K562 (cell line): Measurements from ENCODE around the gene BMI1. TPM values are rescaled to one million over a fixed set of nuclear protein-coding genes. Genes with fewer than 3 reads are reported as not detected.

ENCODE experiments used
- ASH1L ChIP-seq: fragments of 450-650 bp; IDR thresholded peaks from 2 replicates; pipeline ENCODE4 v1.6.1; 2018; ENCODE audit warnings: borderline replicate concordance, mild to moderate bottlenecking, low read depth; ENCODE audit not compliant: partially characterized antibody
- CBFA2T3 ChIP-seq: fragments of 450-650 bp; IDR thresholded peaks from 2 replicates; pipeline ENCODE4 v1.6.1; 2017
- CEBPB ChIP-seq: fragments of 450-650 bp; IDR thresholded peaks from 2 replicates; pipeline ENCODE4 v1.6.1; 2016; ENCODE audit warnings: missing genetic modification characterization, missing compliant biosample characterization
- CHCHD3 ChIP-seq: fragments of 250-450 bp; sonication (Bioruptor Pico); IDR thresholded peaks from 2 replicates; pipeline ENCODE4 v2.1.2; 2022; ENCODE audit warnings: mild to moderate bottlenecking
- ELF2 ChIP-seq: fragments of 250-450 bp; sonication (Bioruptor Pico); IDR thresholded peaks from 2 replicates; pipeline ENCODE4 v1.5.0; 2021; ENCODE audit warnings: mild to moderate bottlenecking
- GTF2E2 ChIP-seq: fragments of 200-800 bp; sonication (Bioruptor generic); IDR thresholded peaks from 2 replicates; pipeline ENCODE4 v1.6.1; 2016; ENCODE audit warnings: missing genetic modification characterization, missing compliant biosample characterization
- HLTF ChIP-seq: fragments of 450-650 bp; IDR thresholded peaks from 2 replicates; pipeline ENCODE4 v1.6.1; 2016
- HMG20B ChIP-seq: fragments of 250-450 bp; sonication (Bioruptor Pico); IDR thresholded peaks from 2 replicates; pipeline ENCODE4 v1.5.0; 2021; ENCODE audit warnings: mild to moderate bottlenecking
- JUNB ChIP-seq: fragments of 450-650 bp; formaldehyde crosslinking; conservative IDR thresholded peaks from 2 replicates; pipeline ENCODE4 v1.4.0; 2020; ENCODE audit warnings: mild to moderate bottlenecking
- MAFK ChIP-seq: IDR thresholded peaks from 2 replicates; pipeline ENCODE4 v1.6.1; 2011; ENCODE audit warnings: low read length, improper control_type of control experiment
- NFATC3 ChIP-seq: fragments of 450-650 bp; IDR thresholded peaks from 2 replicates; pipeline ENCODE4 v1.6.1; 2017; ENCODE audit warnings: mild to moderate bottlenecking
- NFE2 ChIP-seq: IDR thresholded peaks from 2 replicates; pipeline ENCODE4 v1.6.1; 2014; ENCODE audit warnings: antibody characterized with exemption, low read depth
- NONO ChIP-seq, 2 experiments: fragments of 200-400 bp in 1 of 2; fragments of 450-650 bp in 1 of 2; formaldehyde crosslinking in 1 of 2; IDR thresholded peaks; 2 replicates each; pipeline ENCODE4 v1.6.1; 2017; ENCODE audit warnings: low read depth in 2 of 2, mild to moderate bottlenecking in 2 of 2, moderate library complexity in 2 of 2, low read length in 1 of 2
- POLR2AphosphoS5 ChIP-seq: IDR thresholded peaks from 2 replicates; pipeline ENCODE4 v1.6.1; 2011; ENCODE audit warnings: mild to moderate bottlenecking, low read depth, low read length, moderate library complexity; ENCODE audit not compliant: control insufficient read depth, insufficient read depth
- POLR2G ChIP-seq: fragments of 200-400 bp; formaldehyde crosslinking; IDR thresholded peaks from 2 replicates; pipeline ENCODE4 v1.6.1; 2017; ENCODE audit warnings: low read depth, mild to moderate bottlenecking, antibody characterized with exemption, low read length, moderate library complexity
- PREB ChIP-seq: sonication (generic); formaldehyde crosslinking; IDR thresholded peaks from 2 replicates; pipeline ENCODE4 v1.8.1; 2023; ENCODE audit warnings: mild to moderate bottlenecking, missing genetic modification reagents
- RBM14 ChIP-seq: fragments of 200-400 bp; formaldehyde crosslinking; IDR thresholded peaks from 2 replicates; pipeline ENCODE4 v1.6.1; 2018; ENCODE audit warnings: low read depth, mild to moderate bottlenecking, low read length, moderate library complexity, borderline replicate concordance; ENCODE audit not compliant: insufficient read depth
- SRSF9 ChIP-seq: fragments of 200-400 bp; formaldehyde crosslinking; IDR thresholded peaks from 2 replicates; pipeline ENCODE4 v1.6.1; 2017; ENCODE audit warnings: low read depth, low read length, borderline replicate concordance
- SUPT5H ChIP-seq: fragments of 450-650 bp; IDR thresholded peaks from 2 replicates; pipeline ENCODE4 v1.6.1; 2016
- THRAP3 ChIP-seq: fragments of 450-650 bp; IDR thresholded peaks from 2 replicates; pipeline ENCODE4 v1.6.1; 2016; ENCODE audit warnings: mild to moderate bottlenecking, inconsistent platforms, borderline replicate concordance
- XRCC5 ChIP-seq: fragments of 200-400 bp; formaldehyde crosslinking; IDR thresholded peaks from 2 replicates; pipeline ENCODE4 v1.6.1; 2017; ENCODE audit warnings: low read depth, mild to moderate bottlenecking, low read length
- YBX1 ChIP-seq: fragments of 450-650 bp; IDR thresholded peaks from 2 replicates; pipeline ENCODE4 v1.7.1; 2016; ENCODE audit warnings: mild to moderate bottlenecking
- ZNF217 ChIP-seq: sonication (generic); formaldehyde crosslinking; IDR thresholded peaks from 2 replicates; pipeline ENCODE4 v1.8.0; 2022; ENCODE audit warnings: mild to moderate bottlenecking, missing genetic modification reagents
- ZNF696 ChIP-seq: fragments of 250-450 bp; sonication (Bioruptor Pico); conservative IDR thresholded peaks from 2 replicates; pipeline ENCODE4 v1.4.0; 2020; ENCODE audit warnings: mild to moderate bottlenecking, moderate library complexity
- polyA plus RNA-seq, 8 experiments: library from polyadenylated mRNA; depleted of rRNA in 4 of 8; stranded (reverse) in 5 of 8; unstranded in 3 of 8; fragments of >200 nt; fragmentation: Nextera tagmentation in 2 of 8; fragmentation: Illumina TruSeq in 1 of 8; extraction: Ambion mirVana in 2 of 8; extraction: Trizol in 1 of 8; gene quantifications; 2 replicates each; pipeline versions ENCODE4 v1.2.1 to v1.2.3, GENCODE V29; 2011 to 2014; ENCODE audit warnings: inconsistent platforms in 1 of 8, missing spikeins in 1 of 8
- total RNA-seq, 7 experiments: library from RNA; depleted of rRNA in 6 of 7; stranded (reverse); fragments of >200 nt in 6 of 7; fragmentation: Illumina TruSeq in 2 of 7; extraction: Trizol in 2 of 7; gene quantifications; 2 replicates each; pipeline versions ENCODE4 v1.2.1 to v1.2.3, GENCODE V29; 2011 to 2021; ENCODE audit warnings: low replicate concordance in 1 of 7
- TF ChIP-seq, protein P1 (sequence below), 2 experiments: fragments of 250-450 bp in 1 of 2; fragments of 450-650 bp in 1 of 2; sonication (Bioruptor Pico) in 1 of 2; IDR thresholded peaks; 2 replicates each; pipeline versions ENCODE4 v1.6.1 to v1.8.0; 2016 to 2021; ENCODE audit warnings: mild to moderate bottlenecking in 2 of 2, moderate library complexity in 2 of 2, missing compliant biosample characterization in 1 of 2, missing genetic modification characterization in 1 of 2
- TF ChIP-seq, protein P2 (sequence below): fragments of 250-450 bp; sonication (Bioruptor Pico); IDR thresholded peaks from 2 replicates; pipeline ENCODE4 v1.4.0; 2020; ENCODE audit warnings: mild to moderate bottlenecking, moderate library complexity

The BMI1 gene
- total and polyA plus RNA-seq, 9 of the 15 experiments (the other 6 are each of a cell fraction or from before 2014, with no cell fraction given), result 21.4 to 103 (median 70.8) TPM

- TF ChIP-seq, protein P1, sequence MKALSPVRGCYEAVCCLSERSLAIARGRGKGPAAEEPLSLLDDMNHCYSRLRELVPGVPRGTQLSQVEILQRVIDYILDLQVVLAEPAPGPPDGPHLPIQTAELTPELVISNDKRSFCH (CRISPR knock-in tag; IDR thresholded peaks at IDR 0.05), result no peak
- TF ChIP-seq, protein P1 (tag; IDR thresholded peaks at IDR 0.05), result no peak
- TF ChIP-seq THRAP3 (no peak), JUNB (no peak), MAFK (no peak), HLTF (no peak), YBX1 (no peak), ZNF696 (no peak), CBFA2T3 (0 out of 2 replicates have a peak, but pooled peaks have one; percentile 7), CEBPB (tag) (no peak), ELF2 (CRISPR knock-in tag) (no peak), XRCC5 (no peak), HMG20B (no peak), SUPT5H (peak; percentile 74), RBM14 (no peak), POLR2AphosphoS5 (peak; percentile 73; the same call in 1 of the 2 replicates), NFE2 (no peak), NONO (IDR thresholded peaks at IDR 0.05; ENCODE audit: low read depth in 2 of 2, low read length in 1 of 2) (peak; percentile 31 to 70; a peak in 1 of 4 replicates), GTF2E2 (tag) (0 out of 2 replicates have a peak, but pooled peaks have one; percentile 47), PREB (no peak), ZNF217 (no peak), SRSF9 (no peak), NFATC3 (no peak), POLR2G (peak; percentile 92), CHCHD3 (no peak), ASH1L (no peak)
- TF ChIP-seq, protein P2, sequence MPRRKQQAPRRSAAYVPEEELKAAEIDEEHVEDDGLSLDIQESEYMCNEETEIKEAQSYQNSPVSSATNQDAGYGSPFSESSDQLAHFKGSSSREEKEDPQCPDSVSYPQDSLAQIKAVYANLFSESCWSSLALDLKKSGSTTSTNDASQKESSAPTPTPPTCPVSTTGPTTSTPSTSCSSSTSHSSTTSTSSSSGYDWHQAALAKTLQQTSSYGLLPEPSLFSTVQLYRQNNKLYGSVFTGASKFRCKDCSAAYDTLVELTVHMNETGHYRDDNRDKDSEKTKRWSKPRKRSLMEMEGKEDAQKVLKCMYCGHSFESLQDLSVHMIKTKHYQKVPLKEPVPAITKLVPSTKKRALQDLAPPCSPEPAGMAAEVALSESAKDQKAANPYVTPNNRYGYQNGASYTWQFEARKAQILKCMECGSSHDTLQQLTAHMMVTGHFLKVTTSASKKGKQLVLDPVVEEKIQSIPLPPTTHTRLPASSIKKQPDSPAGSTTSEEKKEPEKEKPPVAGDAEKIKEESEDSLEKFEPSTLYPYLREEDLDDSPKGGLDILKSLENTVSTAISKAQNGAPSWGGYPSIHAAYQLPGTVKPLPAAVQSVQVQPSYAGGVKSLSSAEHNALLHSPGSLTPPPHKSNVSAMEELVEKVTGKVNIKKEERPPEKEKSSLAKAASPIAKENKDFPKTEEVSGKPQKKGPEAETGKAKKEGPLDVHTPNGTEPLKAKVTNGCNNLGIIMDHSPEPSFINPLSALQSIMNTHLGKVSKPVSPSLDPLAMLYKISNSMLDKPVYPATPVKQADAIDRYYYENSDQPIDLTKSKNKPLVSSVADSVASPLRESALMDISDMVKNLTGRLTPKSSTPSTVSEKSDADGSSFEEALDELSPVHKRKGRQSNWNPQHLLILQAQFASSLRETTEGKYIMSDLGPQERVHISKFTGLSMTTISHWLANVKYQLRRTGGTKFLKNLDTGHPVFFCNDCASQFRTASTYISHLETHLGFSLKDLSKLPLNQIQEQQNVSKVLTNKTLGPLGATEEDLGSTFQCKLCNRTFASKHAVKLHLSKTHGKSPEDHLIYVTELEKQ (CRISPR knock-in tag), result no peak
Observed at GRCh38 chr10:22321156-22321923, 441 bp downstream of the BMI1 start (continued).
